ENCODE measurements around the gene CDC42SE2.

- TF ChIP-seq CTCF (IDR thresholded peaks at IDR 0.05) (no peak), POLR2A (IDR thresholded peaks at IDR 0.05) (no peak), EP300 (IDR thresholded peaks at IDR 0.05; ENCODE audit: low read depth) (no peak)
Measured at GRCh38 chr5:131386124-131386523, 122.3 kb downstream of the CDC42SE2 start.
